ENCODE data around the gene CD46. TPM values are rescaled to one million over a fixed set of nuclear protein-coding genes. Genes with fewer than 3 reads are reported as not detected.

Gene CD46
- total RNA-seq, 1 donor from 2014 or later, result 93.8 TPM

GRCh38 chr1:207806531-207807325, 54.9 kb downstream of the CD46 start:
- DNase-seq (ENCODE audit: low read depth, low spot score), result no peak
- no peaks in the 10 kb centered on the region for H3K9me3 Mint-ChIP-seq
- H3K4me3 Mint-ChIP-seq, result no peak overlapping the region
- no peaks in the 10 kb centered on the region for H3K4me1 Mint-ChIP-seq
- H3K27ac Mint-ChIP-seq (ENCODE audit: unreplicated experiment), result no peak overlapping the region
- H3K27me3 Mint-ChIP-seq (ENCODE audit: low read depth), result no peaks in the 10 kb centered on the region
- no peaks in the 10 kb centered on the region for H3K36me3 Mint-ChIP-seq (ENCODE audit: low read depth)
- TF ChIP-seq CTCF (conservative IDR thresholded peaks at IDR 0.05), result no peak

GRCh38 chr1:207807326-207807689, 55.5 kb downstream of the CD46 start:
- H3K27ac Mint-ChIP-seq (ENCODE audit: unreplicated experiment), result no peak overlapping the region
- no peak for DNase-seq (ENCODE audit: low read depth, low spot score)
- H3K9me3 Mint-ChIP-seq, result no peaks in the 10 kb centered on the region
- no peaks in the 10 kb centered on the region for H3K36me3 Mint-ChIP-seq (ENCODE audit: low read depth)
- no peaks in the 10 kb centered on the region for H3K27me3 Mint-ChIP-seq (ENCODE audit: low read depth)
- no peak overlapping the region for H3K4me3 Mint-ChIP-seq
- H3K4me1 Mint-ChIP-seq, result no peaks in the 10 kb centered on the region
- no peak for TF ChIP-seq CTCF (conservative IDR thresholded peaks at IDR 0.05)

GRCh38 chr1:207807690-207808321, 56.0 kb downstream of the CD46 start:
- no peaks in the 10 kb centered on the region for H3K36me3 Mint-ChIP-seq (ENCODE audit: low read depth)

GRCh38 chr1:207808322-207808705, 56.5 kb downstream of the CD46 start:
- no peak for TF ChIP-seq CTCF (conservative IDR thresholded peaks at IDR 0.05)
- no peak for DNase-seq (ENCODE audit: low read depth, low spot score)
- no peak overlapping the region for H3K27ac Mint-ChIP-seq (ENCODE audit: unreplicated experiment)

More at GRCh38 chr1:207807690-207808321, 56.0 kb downstream of the CD46 start:
- DNase-seq (ENCODE audit: low read depth, low spot score), result no peak
- H3K4me3 Mint-ChIP-seq, result no peak overlapping the region
- no peak overlapping the region for H3K27ac Mint-ChIP-seq (ENCODE audit: unreplicated experiment)
- no peaks in the 10 kb centered on the region for H3K9me3 Mint-ChIP-seq
- H3K4me1 Mint-ChIP-seq, result no peaks in the 10 kb centered on the region
- no peak for TF ChIP-seq CTCF (conservative IDR thresholded peaks at IDR 0.05)
- H3K27me3 Mint-ChIP-seq (ENCODE audit: low read depth), result no peaks in the 10 kb centered on the region

GRCh38 chr1:207808911-207809555, 57.2 kb downstream of the CD46 start:
- no peaks in the 10 kb centered on the region for H3K4me1 Mint-ChIP-seq
- TF ChIP-seq CTCF (conservative IDR thresholded peaks at IDR 0.05), result no peak
- no peak overlapping the region for H3K4me3 Mint-ChIP-seq
- H3K36me3 Mint-ChIP-seq (ENCODE audit: low read depth), result no peaks in the 10 kb centered on the region
- no peak overlapping the region for H3K27ac Mint-ChIP-seq (ENCODE audit: unreplicated experiment)
- H3K27me3 Mint-ChIP-seq (ENCODE audit: low read depth), result no peaks in the 10 kb centered on the region
- H3K9me3 Mint-ChIP-seq, result no peaks in the 10 kb centered on the region
- no peak for DNase-seq (ENCODE audit: low read depth, low spot score)

More at GRCh38 chr1:207808322-207808705, 56.5 kb downstream of the CD46 start:
- no peaks in the 10 kb centered on the region for H3K9me3 Mint-ChIP-seq
- H3K27me3 Mint-ChIP-seq (ENCODE audit: low read depth), result no peaks in the 10 kb centered on the region
- no peak overlapping the region for H3K4me3 Mint-ChIP-seq
- H3K36me3 Mint-ChIP-seq (ENCODE audit: low read depth), result no peaks in the 10 kb centered on the region
- H3K4me1 Mint-ChIP-seq, result no peaks in the 10 kb centered on the region

Data from neural crest cell (in vitro differentiated cells).